SK-N-MC (cell line): ENCODE measurements around the gene C1orf56.
A peak's percentile ranks its signal among the peaks of the same experiment; 100 is the strongest.

Experiments
- DNase-seq: peaks from one replicate; pipeline ENCODE4 v3.0.0-alpha.2; 2011; ENCODE audit warnings: low read depth, low spot score
- H3K27ac ChIP-seq: fragments of 200-600 bp; sonication (generic); 2 replicates; pipeline ENCODE4 v1.5.1; 2016; ENCODE audit warnings: mixed run types
- H3K36me3 ChIP-seq: fragments of 200-600 bp; sonication (generic); 2 replicates; pipeline ENCODE4 v1.6.1; 2017; ENCODE audit warnings: antibody characterized with exemption, low read length, mixed read lengths; ENCODE audit not compliant: insufficient read depth
- H3K4me3 ChIP-seq: fragments of 200-600 bp; sonication (generic); 2 replicates; pipeline ENCODE4 v1.5.1; 2016
- H3K9ac ChIP-seq: fragments of 200-600 bp; sonication (generic); 2 replicates; pipeline ENCODE4 v1.8.0; 2017; ENCODE audit warnings: mixed run types, mixed read lengths; ENCODE audit not compliant: insufficient read length
- H3K9me3 ChIP-seq: fragments of 200-600 bp; sonication (generic); 2 replicates; pipeline ENCODE4 v1.6.1; 2017; ENCODE audit warnings: low read depth, mild to moderate bottlenecking, antibody characterized with exemption, low read length, moderate library complexity, mixed read lengths
- EZH2 ChIP-seq: fragments of 200-600 bp; sonication (generic); IDR thresholded peaks from one replicate; pipeline ENCODE4 v1.6.1; 2017; ENCODE audit warnings: antibody characterized with exemption
- FOXP2 ChIP-seq: optimal IDR thresholded peaks from 2 replicates; pipeline ENCODE3; 2011; ENCODE audit warnings: mild to moderate bottlenecking, moderate library complexity; ENCODE audit not compliant: insufficient read depth; ENCODE audit errors: extremely low read length, control extremely low read depth
- POLR2AphosphoS5 ChIP-seq: IDR thresholded peaks from 2 replicates; pipeline ENCODE4 v1.6.1; 2012; ENCODE audit warnings: mild to moderate bottlenecking, low read depth, low read length, borderline replicate concordance

The C1orf56 gene

GRCh38 chr1:151011154-151011850 is 36.2 kb upstream of the C1orf56 start:
- H3K36me3 ChIP-seq: 0 out of 2 replicates have a peak, but pooled peaks cover 4% of the 10 kb centered on the region
- no peak for DNase-seq
- peak overlapping the region; percentile 19; the same call in 1 of the 2 replicates for H3K27ac ChIP-seq
- H3K9me3 ChIP-seq: no peaks in the 10 kb centered on the region
- no peak overlapping the region for H3K9ac ChIP-seq
- H3K4me3 ChIP-seq: no peak overlapping the region
- no peak for TF ChIP-seq POLR2AphosphoS5
- TF ChIP-seq EZH2: no peak
- no peak for TF ChIP-seq FOXP2

- Histone ChIP-seq H3K36me3 (0 out of 2 replicates have a peak, but pooled peaks cover 6% of the 10 kb centered on the region), H3K4me3 (no peak overlapping the region), H3K9ac (no peak overlapping the region), H3K9me3 (no peaks in the 10 kb centered on the region), H3K27ac (no peak overlapping the region)
- DNase-seq: no peak
- TF ChIP-seq EZH2: no peak
- TF ChIP-seq FOXP2: no peak
- TF ChIP-seq POLR2AphosphoS5: no peak
Measured at GRCh38 chr1:151012684-151013471, 34.7 kb upstream of the C1orf56 start.

- no peak overlapping the region for H3K4me3 ChIP-seq
- H3K36me3 ChIP-seq: 0 out of 2 replicates have a peak, but pooled peaks cover 10% of the 10 kb centered on the region
- TF ChIP-seq POLR2AphosphoS5 (no peak), FOXP2 (no peak), EZH2 (no peak)
- H3K9ac ChIP-seq: no peak overlapping the region
- H3K27ac ChIP-seq: no peak overlapping the region
- no peak for DNase-seq
- no peaks in the 10 kb centered on the region for H3K9me3 ChIP-seq
Measured at GRCh38 chr1:151013518-151013917, 34.0 kb upstream of the C1orf56 start.

GRCh38 chr1:151024540-151025146 is 22.9 kb upstream of the C1orf56 start:
- no peaks in the 10 kb centered on the region for H3K9me3 ChIP-seq
- H3K27ac ChIP-seq: no peak overlapping the region
- DNase-seq: no peak
- peaks cover 32% of the 10 kb centered on the region for H3K36me3 ChIP-seq
- no peak for TF ChIP-seq EZH2
- no peak for TF ChIP-seq FOXP2
- no peak for TF ChIP-seq POLR2AphosphoS5
- no peak overlapping the region for H3K4me3 ChIP-seq
- no peak overlapping the region for H3K9ac ChIP-seq

GRCh38 chr1:151026460-151026859 is 21.1 kb upstream of the C1orf56 start:
- DNase-seq: no peak
- Histone ChIP-seq H3K4me3 (no peak overlapping the region), H3K36me3 (peaks cover 35% of the 10 kb centered on the region), H3K9ac (no peak overlapping the region), H3K9me3 (no peaks in the 10 kb centered on the region), H3K27ac (no peak overlapping the region)
- TF ChIP-seq FOXP2 (no peak), POLR2AphosphoS5 (no peak)

- Histone ChIP-seq H3K9me3 (no peaks in the 10 kb centered on the region), H3K27ac (no peak overlapping the region), H3K9ac (no peak overlapping the region), H3K4me3 (no peak overlapping the region), H3K36me3 (peaks cover 32% of the 10 kb centered on the region)
- no peak for DNase-seq
- no peak for TF ChIP-seq EZH2
- no peak for TF ChIP-seq POLR2AphosphoS5
- no peak for TF ChIP-seq FOXP2
Measured at GRCh38 chr1:151032164-151032563, 15.4 kb upstream of the C1orf56 start.

GRCh38 chr1:151035167-151035566 is 12.4 kb upstream of the C1orf56 start:
- Histone ChIP-seq H3K4me3 (no peak overlapping the region), H3K9ac (no peak overlapping the region), H3K27ac (no peak overlapping the region), H3K36me3 (peaks cover 20% of the 10 kb centered on the region), H3K9me3 (no peaks in the 10 kb centered on the region)
- TF ChIP-seq POLR2AphosphoS5 (no peak), FOXP2 (no peak), EZH2 (no peak)
- DNase-seq: no peak

- TF ChIP-seq POLR2AphosphoS5: no peak
- TF ChIP-seq FOXP2: no peak
- TF ChIP-seq EZH2: no peak
- peaks cover 19% of the 10 kb centered on the region for H3K36me3 ChIP-seq
Measured at GRCh38 chr1:151036356-151036755, 11.2 kb upstream of the C1orf56 start, which contains the start of gene BNIPL. Gene BNIPL, plus strand, starts transcription at chr1:151036586. Its CDS starts 140 bp downstream, at chr1:151036726.

More at GRCh38 chr1:151036356-151036755, 11.2 kb upstream of the C1orf56 start, which contains the start of gene BNIPL:
- H3K27ac ChIP-seq: no peak within 1 kb of the TSS
- no peaks in the 10 kb centered on the region for H3K9me3 ChIP-seq
- no peak within 1 kb of the TSS for H3K9ac ChIP-seq
- H3K4me3 ChIP-seq: no peak within 1 kb of the TSS
- DNase-seq: no peak
